ENCODE data around the gene ZIC4. TPM values are rescaled to one million over a fixed set of nuclear protein-coding genes. Genes with fewer than 3 reads are reported as not detected.

ZIC4 gene
- total RNA-seq, 1 donor from 2014 or later, result not detected

GRCh38 chr3:147356145-147356908, 50.0 kb downstream of the ZIC4 start:
- DNase-seq (ENCODE audit: extremely low read depth, low read depth, low spot score), result no peak

GRCh38 chr3:147355753-147356090, 50.6 kb downstream of the ZIC4 start:
- DNase-seq (ENCODE audit: extremely low read depth, low read depth, low spot score), result no peak

- no peak for DNase-seq (ENCODE audit: extremely low read depth, low read depth, low spot score)
These were observed 51.1 kb downstream of the ZIC4 start for GRCh38 chr3:147355084-147355752.

- DNase-seq (ENCODE audit: extremely low read depth, low read depth, low spot score), result no peak
These were observed 51.7 kb downstream of the ZIC4 start for GRCh38 chr3:147354623-147355022.

- no peak for DNase-seq (ENCODE audit: extremely low read depth, low read depth, low spot score)
These were observed 55.0 kb downstream of the ZIC4 start for GRCh38 chr3:147351301-147351700.

- DNase-seq (ENCODE audit: extremely low read depth, low read depth, low spot score), result no peak
These were observed 57.4 kb downstream of the ZIC4 start for GRCh38 chr3:147348976-147349375.

- no peak for DNase-seq (ENCODE audit: extremely low read depth, low read depth, low spot score)
These were observed 62.4 kb downstream of the ZIC4 start for GRCh38 chr3:147343926-147344325.

GRCh38 chr3:147341727-147342126, 64.6 kb downstream of the ZIC4 start:
- DNase-seq (ENCODE audit: extremely low read depth, low read depth, low spot score), result no peak

- DNase-seq (ENCODE audit: extremely low read depth, low read depth, low spot score), result peak; percentile 71
These were observed 69.6 kb downstream of the ZIC4 start for GRCh38 chr3:147336543-147337278.

Other genes starting within 250 kb of the ZIC4 start
- 0.06 TPM in 1 of 2 replicates, not detected in the other for gene ZIC1, start 2.8 kb upstream of the ZIC4 start, total RNA-seq

All from glomerular endothelial cell (primary cell).